ENCODE measurements around the gene PABPC1L.

Gene PABPC1L

GRCh38 chr20:44918761-44919160 lies 8.9 kb downstream of the PABPC1L start:
- H3K27ac ChIP-seq (ENCODE audit: low read length) = no peak overlapping the region
- H3K4me1 ChIP-seq (ENCODE audit: control insufficient read depth, insufficient read depth, low read length) = no peaks in the 10 kb centered on the region
- H3K9me3 ChIP-seq (ENCODE audit: control insufficient read depth in 2 of 2, low read length in 2 of 2) = no peaks in the 10 kb centered on the region
- H3K36me3 ChIP-seq (ENCODE audit: control insufficient read depth in 2 of 2, insufficient read depth in 2 of 2, low read length in 2 of 2) = no peaks in the 10 kb centered on the region
- no peak overlapping the region for H3K9ac ChIP-seq (ENCODE audit: low read length in 2 of 2)
- H3K27me3 ChIP-seq (ENCODE audit: control insufficient read depth in 1 of 2, insufficient read depth in 2 of 2, low read length in 2 of 2) = no peaks in the 10 kb centered on the region
- no peak overlapping the region for H3K4me3 ChIP-seq (ENCODE audit: low read length in 2 of 2)

- Histone ChIP-seq H3K9me3 (ENCODE audit: control insufficient read depth in 2 of 2, low read length in 2 of 2) (no peaks in the 10 kb centered on the region), H3K4me1 (ENCODE audit: control insufficient read depth, insufficient read depth, low read length) (no peaks in the 10 kb centered on the region), H3K9ac (ENCODE audit: low read length in 2 of 2) (no peak overlapping the region), H3K36me3 (ENCODE audit: control insufficient read depth in 2 of 2, insufficient read depth in 2 of 2, low read length in 2 of 2) (no peaks in the 10 kb centered on the region), H3K4me3 (ENCODE audit: low read length in 2 of 2) (no peak overlapping the region), H3K27ac (ENCODE audit: low read length) (no peak overlapping the region), H3K27me3 (ENCODE audit: control insufficient read depth in 1 of 2, insufficient read depth in 2 of 2, low read length in 2 of 2) (no peaks in the 10 kb centered on the region)
Observed at GRCh38 chr20:44921447-44921846, 11.6 kb downstream of the PABPC1L start.

- no peak overlapping the region for H3K27ac ChIP-seq (ENCODE audit: low read length)
- H3K36me3 ChIP-seq (ENCODE audit: control insufficient read depth in 2 of 2, insufficient read depth in 2 of 2, low read length in 2 of 2) = no peaks in the 10 kb centered on the region
- no peaks in the 10 kb centered on the region for H3K4me1 ChIP-seq (ENCODE audit: control insufficient read depth, insufficient read depth, low read length)
- no peak overlapping the region for H3K4me3 ChIP-seq (ENCODE audit: low read length in 2 of 2)
- no peak overlapping the region for H3K9ac ChIP-seq (ENCODE audit: low read length in 2 of 2)
- H3K9me3 ChIP-seq (ENCODE audit: control insufficient read depth in 2 of 2, low read length in 2 of 2) = no peaks in the 10 kb centered on the region
- H3K27me3 ChIP-seq (ENCODE audit: control insufficient read depth in 1 of 2, insufficient read depth in 2 of 2, low read length in 2 of 2) = no peaks in the 10 kb centered on the region
Observed at GRCh38 chr20:44924541-44924940, 14.7 kb downstream of the PABPC1L start.

- Histone ChIP-seq H3K9me3 (ENCODE audit: control insufficient read depth in 2 of 2, low read length in 2 of 2) (no peaks in the 10 kb centered on the region), H3K27ac (ENCODE audit: low read length) (no peak overlapping the region), H3K9ac (ENCODE audit: low read length in 2 of 2) (no peak overlapping the region), H3K36me3 (ENCODE audit: control insufficient read depth in 2 of 2, insufficient read depth in 2 of 2, low read length in 2 of 2) (peaks cover 0 to 2% of the 10 kb centered on the region in 2 donors), H3K4me3 (ENCODE audit: low read length in 2 of 2) (no peak overlapping the region), H3K4me1 (ENCODE audit: control insufficient read depth, insufficient read depth, low read length) (no peaks in the 10 kb centered on the region), H3K27me3 (ENCODE audit: control insufficient read depth in 1 of 2, insufficient read depth in 2 of 2, low read length in 2 of 2) (no peaks in the 10 kb centered on the region)
Observed at GRCh38 chr20:44928595-44928994, 18.7 kb downstream of the PABPC1L start.

GRCh38 chr20:44930517-44931168 lies 20.8 kb downstream of the PABPC1L start:
- no peak overlapping the region for H3K27ac ChIP-seq (ENCODE audit: low read length)
- no peak overlapping the region for H3K9ac ChIP-seq (ENCODE audit: low read length in 2 of 2)
- no peaks in the 10 kb centered on the region for H3K9me3 ChIP-seq (ENCODE audit: control insufficient read depth in 2 of 2, low read length in 2 of 2)
- no peak overlapping the region for H3K4me3 ChIP-seq (ENCODE audit: low read length in 2 of 2)
- no peaks in the 10 kb centered on the region for H3K27me3 ChIP-seq (ENCODE audit: control insufficient read depth in 1 of 2, insufficient read depth in 2 of 2, low read length in 2 of 2)
- peaks cover 0 to 6% of the 10 kb centered on the region in 2 donors for H3K36me3 ChIP-seq (ENCODE audit: control insufficient read depth in 2 of 2, insufficient read depth in 2 of 2, low read length in 2 of 2)
- H3K4me1 ChIP-seq (ENCODE audit: control insufficient read depth, insufficient read depth, low read length) = no peaks in the 10 kb centered on the region

GRCh38 chr20:44931911-44932310 lies 22.1 kb downstream of the PABPC1L start:
- Histone ChIP-seq H3K9me3 (ENCODE audit: control insufficient read depth in 2 of 2, low read length in 2 of 2) (no peaks in the 10 kb centered on the region), H3K36me3 (ENCODE audit: control insufficient read depth in 2 of 2, insufficient read depth in 2 of 2, low read length in 2 of 2) (peaks cover 0 to 6% of the 10 kb centered on the region in 2 donors), H3K27ac (ENCODE audit: low read length) (no peak overlapping the region)

GRCh38 chr20:44932916-44933315 lies 23.1 kb downstream of the PABPC1L start:
- no peaks in the 10 kb centered on the region for H3K9me3 ChIP-seq (ENCODE audit: control insufficient read depth in 2 of 2, low read length in 2 of 2)
- H3K4me1 ChIP-seq (ENCODE audit: control insufficient read depth, insufficient read depth, low read length) = no peaks in the 10 kb centered on the region
- no peaks in the 10 kb centered on the region for H3K27me3 ChIP-seq (ENCODE audit: control insufficient read depth in 1 of 2, insufficient read depth in 2 of 2, low read length in 2 of 2)
- H3K36me3 ChIP-seq (ENCODE audit: control insufficient read depth in 2 of 2, insufficient read depth in 2 of 2, low read length in 2 of 2) = peaks cover 0 to 6% of the 10 kb centered on the region in 2 donors
- H3K9ac ChIP-seq (ENCODE audit: low read length in 2 of 2) = no peak overlapping the region
- no peak overlapping the region for H3K27ac ChIP-seq (ENCODE audit: low read length)
- no peak overlapping the region for H3K4me3 ChIP-seq (ENCODE audit: low read length in 2 of 2)

More at GRCh38 chr20:44931911-44932310, 22.1 kb downstream of the PABPC1L start:
- Histone ChIP-seq H3K4me3 (ENCODE audit: low read length in 2 of 2) (no peak overlapping the region), H3K9ac (ENCODE audit: low read length in 2 of 2) (no peak overlapping the region), H3K4me1 (ENCODE audit: control insufficient read depth, insufficient read depth, low read length) (no peaks in the 10 kb centered on the region), H3K27me3 (ENCODE audit: control insufficient read depth in 1 of 2, insufficient read depth in 2 of 2, low read length in 2 of 2) (no peaks in the 10 kb centered on the region)

- H3K36me3 ChIP-seq (ENCODE audit: control insufficient read depth in 2 of 2, insufficient read depth in 2 of 2, low read length in 2 of 2) = peaks cover 7 to 16% of the 10 kb centered on the region in 2 donors
- H3K27me3 ChIP-seq (ENCODE audit: control insufficient read depth in 1 of 2, insufficient read depth in 2 of 2, low read length in 2 of 2) = no peaks in the 10 kb centered on the region
- H3K4me3 ChIP-seq (ENCODE audit: low read length in 2 of 2) = no peak overlapping the region
- H3K9me3 ChIP-seq (ENCODE audit: control insufficient read depth in 2 of 2, low read length in 2 of 2) = no peaks in the 10 kb centered on the region
- no peak overlapping the region for H3K9ac ChIP-seq (ENCODE audit: low read length in 2 of 2)
- no peaks in the 10 kb centered on the region for H3K4me1 ChIP-seq (ENCODE audit: control insufficient read depth, insufficient read depth, low read length)
- H3K27ac ChIP-seq (ENCODE audit: low read length) = no peak overlapping the region
Observed at GRCh38 chr20:44936510-44936909, 26.6 kb downstream of the PABPC1L start.

GRCh38 chr20:44938637-44939036 lies 28.8 kb downstream of the PABPC1L start:
- Histone ChIP-seq H3K9ac (ENCODE audit: low read length in 2 of 2) (no peak overlapping the region), H3K27me3 (ENCODE audit: control insufficient read depth in 1 of 2, insufficient read depth in 2 of 2, low read length in 2 of 2) (no peaks in the 10 kb centered on the region), H3K4me1 (ENCODE audit: control insufficient read depth, insufficient read depth, low read length) (no peaks in the 10 kb centered on the region), H3K4me3 (ENCODE audit: low read length in 2 of 2) (no peak overlapping the region), H3K36me3 (ENCODE audit: control insufficient read depth in 2 of 2, insufficient read depth in 2 of 2, low read length in 2 of 2) (peaks cover 23 to 34% of the 10 kb centered on the region in 2 donors), H3K9me3 (ENCODE audit: control insufficient read depth in 2 of 2, low read length in 2 of 2) (no peaks in the 10 kb centered on the region), H3K27ac (ENCODE audit: low read length) (no peak overlapping the region)

- H3K4me1 ChIP-seq (ENCODE audit: control insufficient read depth, insufficient read depth, low read length) = no peaks in the 10 kb centered on the region
- no peak overlapping the region for H3K4me3 ChIP-seq (ENCODE audit: low read length in 2 of 2)
- H3K9me3 ChIP-seq (ENCODE audit: control insufficient read depth in 2 of 2, low read length in 2 of 2) = no peaks in the 10 kb centered on the region
- H3K27ac ChIP-seq (ENCODE audit: low read length) = no peak overlapping the region
- H3K36me3 ChIP-seq (ENCODE audit: control insufficient read depth in 2 of 2, insufficient read depth in 2 of 2, low read length in 2 of 2) = peaks cover 31 to 39% of the 10 kb centered on the region in 2 donors
- H3K27me3 ChIP-seq (ENCODE audit: control insufficient read depth in 1 of 2, insufficient read depth in 2 of 2, low read length in 2 of 2) = no peaks in the 10 kb centered on the region
- H3K9ac ChIP-seq (ENCODE audit: low read length in 2 of 2) = no peak overlapping the region
Observed at GRCh38 chr20:44941120-44941691, 31.3 kb downstream of the PABPC1L start.

GRCh38 chr20:44942264-44942973 lies 32.6 kb downstream of the PABPC1L start:
- Histone ChIP-seq H3K4me3 (ENCODE audit: low read length in 2 of 2) (no peak overlapping the region), H3K27me3 (ENCODE audit: control insufficient read depth in 1 of 2, insufficient read depth in 2 of 2, low read length in 2 of 2) (no peaks in the 10 kb centered on the region), H3K4me1 (ENCODE audit: control insufficient read depth, insufficient read depth, low read length) (no peaks in the 10 kb centered on the region)

More at GRCh38 chr20:44942264-44942973, 32.6 kb downstream of the PABPC1L start:
- H3K27ac ChIP-seq (ENCODE audit: low read length) = no peak overlapping the region
- H3K36me3 ChIP-seq (ENCODE audit: control insufficient read depth in 2 of 2, insufficient read depth in 2 of 2, low read length in 2 of 2) = peaks cover 35 to 42% of the 10 kb centered on the region in 2 donors
- no peak overlapping the region for H3K9ac ChIP-seq (ENCODE audit: low read length in 2 of 2)
- H3K9me3 ChIP-seq (ENCODE audit: control insufficient read depth in 2 of 2, low read length in 2 of 2) = no peaks in the 10 kb centered on the region

Measured in stomach smooth muscle (tissue), 2 donors.